Liver (tissue), 3 donors: Measurements from ENCODE around the gene RETN.

Source experiments
- FOXA1 ChIP-seq: IDR thresholded peaks from 2 replicates; pipeline ENCODE4 v1.6.1; 2016; ENCODE audit warnings: antibody characterized with exemption
- JUND ChIP-seq, 2 donors: IDR thresholded peaks; 2 replicates each; pipeline ENCODE4 v1.6.1; 2016; ENCODE audit warnings: antibody characterized with exemption in 2 of 2
- RAD21 ChIP-seq, 2 donors: IDR thresholded peaks; 2 replicates each; pipeline ENCODE4 v1.6.1; 2016; ENCODE audit warnings: antibody characterized with exemption in 2 of 2, mild to moderate bottlenecking in 2 of 2
- TF ChIP-seq, protein P1 (sequence below): fragments of 150-350 bp; IDR thresholded peaks from 2 replicates; pipeline ENCODE4 v1.5.1; 2017; ENCODE audit warnings: improper control_type of control experiment, low read depth, low read length; ENCODE audit not compliant: missing input control
- TF ChIP-seq, protein P2 (sequence below): IDR thresholded peaks from 2 replicates; pipeline ENCODE4 v1.6.1; 2016; ENCODE audit warnings: antibody characterized with exemption, mild to moderate bottlenecking
- TF ChIP-seq, protein P3 (sequence below): IDR thresholded peaks from 2 replicates; pipeline ENCODE4 v1.6.1; 2016; ENCODE audit warnings: antibody characterized with exemption
- donor health status: healthy.
- donor health status: healthy.

DNA sequence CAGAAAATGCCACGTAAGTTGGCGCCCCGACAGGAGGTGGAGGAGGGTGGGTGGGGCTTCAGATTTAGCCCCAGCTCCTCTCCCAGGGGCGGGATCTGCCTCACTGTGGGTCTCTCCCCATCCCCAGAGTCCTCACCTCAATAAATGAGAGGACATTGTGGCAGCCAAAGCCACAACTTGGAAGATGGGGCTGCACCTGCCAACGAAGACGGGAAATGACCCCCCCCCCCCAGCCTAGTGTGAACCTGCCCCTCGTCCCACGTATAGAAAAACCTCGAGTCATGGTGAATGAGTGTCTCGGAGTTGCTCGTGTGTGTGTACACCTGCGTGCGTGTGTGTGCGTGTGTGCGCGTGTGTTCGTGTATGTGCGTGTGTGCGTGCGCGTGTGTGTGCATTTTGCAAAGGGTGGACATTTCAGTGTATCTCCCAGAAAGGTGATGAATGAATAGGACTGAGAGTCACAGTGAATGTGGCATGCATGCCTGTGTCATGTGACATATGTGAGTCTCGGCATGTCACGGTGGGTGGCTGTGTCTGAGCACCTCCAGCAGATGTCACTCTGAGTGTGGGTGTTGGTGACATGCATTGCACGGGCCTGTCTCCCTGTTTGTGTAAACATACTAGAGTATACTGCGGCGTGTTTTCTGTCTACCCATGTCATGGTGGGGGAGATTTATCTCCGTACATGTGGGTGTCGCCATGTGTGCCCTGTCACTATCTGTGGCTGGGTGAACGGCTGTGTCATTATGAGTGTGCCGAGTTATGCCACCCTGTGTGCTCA lies 10.3 kb downstream of the RETN start:
- TF ChIP-seq, protein P1, sequence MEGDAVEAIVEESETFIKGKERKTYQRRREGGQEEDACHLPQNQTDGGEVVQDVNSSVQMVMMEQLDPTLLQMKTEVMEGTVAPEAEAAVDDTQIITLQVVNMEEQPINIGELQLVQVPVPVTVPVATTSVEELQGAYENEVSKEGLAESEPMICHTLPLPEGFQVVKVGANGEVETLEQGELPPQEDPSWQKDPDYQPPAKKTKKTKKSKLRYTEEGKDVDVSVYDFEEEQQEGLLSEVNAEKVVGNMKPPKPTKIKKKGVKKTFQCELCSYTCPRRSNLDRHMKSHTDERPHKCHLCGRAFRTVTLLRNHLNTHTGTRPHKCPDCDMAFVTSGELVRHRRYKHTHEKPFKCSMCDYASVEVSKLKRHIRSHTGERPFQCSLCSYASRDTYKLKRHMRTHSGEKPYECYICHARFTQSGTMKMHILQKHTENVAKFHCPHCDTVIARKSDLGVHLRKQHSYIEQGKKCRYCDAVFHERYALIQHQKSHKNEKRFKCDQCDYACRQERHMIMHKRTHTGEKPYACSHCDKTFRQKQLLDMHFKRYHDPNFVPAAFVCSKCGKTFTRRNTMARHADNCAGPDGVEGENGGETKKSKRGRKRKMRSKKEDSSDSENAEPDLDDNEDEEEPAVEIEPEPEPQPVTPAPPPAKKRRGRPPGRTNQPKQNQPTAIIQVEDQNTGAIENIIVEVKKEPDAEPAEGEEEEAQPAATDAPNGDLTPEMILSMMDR = no peak
- TF ChIP-seq JUND (IDR thresholded peaks at IDR 0.05) (no peak), RAD21 (IDR thresholded peaks at IDR 0.05) (peak; percentile 54 to 69), FOXA1 (no peak)
- TF ChIP-seq, protein P2, sequence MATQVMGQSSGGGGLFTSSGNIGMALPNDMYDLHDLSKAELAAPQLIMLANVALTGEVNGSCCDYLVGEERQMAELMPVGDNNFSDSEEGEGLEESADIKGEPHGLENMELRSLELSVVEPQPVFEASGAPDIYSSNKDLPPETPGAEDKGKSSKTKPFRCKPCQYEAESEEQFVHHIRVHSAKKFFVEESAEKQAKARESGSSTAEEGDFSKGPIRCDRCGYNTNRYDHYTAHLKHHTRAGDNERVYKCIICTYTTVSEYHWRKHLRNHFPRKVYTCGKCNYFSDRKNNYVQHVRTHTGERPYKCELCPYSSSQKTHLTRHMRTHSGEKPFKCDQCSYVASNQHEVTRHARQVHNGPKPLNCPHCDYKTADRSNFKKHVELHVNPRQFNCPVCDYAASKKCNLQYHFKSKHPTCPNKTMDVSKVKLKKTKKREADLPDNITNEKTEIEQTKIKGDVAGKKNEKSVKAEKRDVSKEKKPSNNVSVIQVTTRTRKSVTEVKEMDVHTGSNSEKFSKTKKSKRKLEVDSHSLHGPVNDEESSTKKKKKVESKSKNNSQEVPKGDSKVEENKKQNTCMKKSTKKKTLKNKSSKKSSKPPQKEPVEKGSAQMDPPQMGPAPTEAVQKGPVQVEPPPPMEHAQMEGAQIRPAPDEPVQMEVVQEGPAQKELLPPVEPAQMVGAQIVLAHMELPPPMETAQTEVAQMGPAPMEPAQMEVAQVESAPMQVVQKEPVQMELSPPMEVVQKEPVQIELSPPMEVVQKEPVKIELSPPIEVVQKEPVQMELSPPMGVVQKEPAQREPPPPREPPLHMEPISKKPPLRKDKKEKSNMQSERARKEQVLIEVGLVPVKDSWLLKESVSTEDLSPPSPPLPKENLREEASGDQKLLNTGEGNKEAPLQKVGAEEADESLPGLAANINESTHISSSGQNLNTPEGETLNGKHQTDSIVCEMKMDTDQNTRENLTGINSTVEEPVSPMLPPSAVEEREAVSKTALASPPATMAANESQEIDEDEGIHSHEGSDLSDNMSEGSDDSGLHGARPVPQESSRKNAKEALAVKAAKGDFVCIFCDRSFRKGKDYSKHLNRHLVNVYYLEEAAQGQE = no peak
- TF ChIP-seq, protein P3, sequence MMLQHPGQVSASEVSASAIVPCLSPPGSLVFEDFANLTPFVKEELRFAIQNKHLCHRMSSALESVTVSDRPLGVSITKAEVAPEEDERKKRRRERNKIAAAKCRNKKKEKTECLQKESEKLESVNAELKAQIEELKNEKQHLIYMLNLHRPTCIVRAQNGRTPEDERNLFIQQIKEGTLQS = no peak
